GM12878 (cell line): ENCODE results near the gene TMPRSS2. TPM values are rescaled to one million over a fixed set of nuclear protein-coding genes. Genes with fewer than 3 reads are reported as not detected.

ENCODE experiments used
- ATAC-seq: fragments of 200-7000 bp; cut with Tn5 transposase; 3 replicates; pipeline ENCODE4 v1.9.1; 2020; ENCODE audit warnings: mild to moderate bottlenecking, moderate library complexity
- BruUV-seq: library from RNA; stranded (reverse); fragments of 400-500 nt; replicated peaks from 2 replicates; lab custom pipeline; 2021; lab: Mats Ljungman, UMichigan
- CTCF ChIA-PET: fragments of 300-600 bp; sonication (Branson Sonifier 250); formaldehyde crosslinking; extraction: SDS; loops from one replicate; lab custom pipeline; 2021; ENCODE audit warnings: inconsistent platforms; lab: Yijun Ruan, JAX
- POLR2A ChIA-PET: fragments of 350-600 bp; formaldehyde crosslinking; extraction: SDS; loops from one replicate; lab custom pipeline; 2021; ENCODE audit warnings: inconsistent platforms; lab: Charles Lee
- RAD21 ChIA-PET: fragments of 300-600 bp; sonication (Branson Sonifier 250); formaldehyde crosslinking; loops from one replicate; lab custom pipeline; 2023; ENCODE audit warnings: antibody characterized with exemption; ENCODE audit not compliant: unreplicated experiment; lab: Charles Lee
- SMC1A ChIA-PET: fragments of 300-600 bp; sonication (Branson Sonifier 250); formaldehyde crosslinking; loops from one replicate; lab custom pipeline; 2023; ENCODE audit not compliant: unreplicated experiment, uncharacterized antibody; lab: Charles Lee
- DNase-seq: peaks from one replicate; pipeline ENCODE4 v3.0.0-alpha.2; 2011; ENCODE audit warnings: low read depth, low spot score
- FAIRE-seq: peaks from 3 replicates; lab custom pipeline; 2011; peaks lifted over from hg19 to GRCh38; lab: Jason Lieb, UNC
- H2AFZ ChIP-seq: 2 replicates; pipeline ENCODE4 v1.6.0; 2011; ENCODE audit warnings: low read depth, low read length, control low read depth; ENCODE audit not compliant: control insufficient read depth
- H3K27ac ChIP-seq: 2 replicates; pipeline ENCODE4 v1.5.1; 2011; ENCODE audit warnings: control low read depth; ENCODE audit not compliant: control insufficient read depth, insufficient read depth
- H3K27me3 ChIP-seq, 2 experiments: replicated peaks in 1 of 2; 2 replicates each; pipeline versions ENCODE4 v1.6.0 to v1.6.1; 2011; ENCODE audit warnings: low read length in 1 of 2; ENCODE audit not compliant: control insufficient read depth in 2 of 2, insufficient read depth in 2 of 2
- H3K36me3 ChIP-seq, 2 experiments: 2 replicates each; pipeline ENCODE4 v1.5.1; 2011; ENCODE audit warnings: low read length in 1 of 2; ENCODE audit not compliant: control insufficient read depth in 2 of 2, insufficient read depth in 2 of 2
- H3K4me1 ChIP-seq: 2 replicates; pipeline ENCODE4 v1.6.1; 2011; ENCODE audit warnings: mild to moderate bottlenecking, low read length, moderate library complexity, mixed read lengths; ENCODE audit not compliant: control insufficient read depth, insufficient read depth
- H3K4me2 ChIP-seq: 2 replicates; pipeline ENCODE4 v1.6.0; 2011; ENCODE audit warnings: control low read depth; ENCODE audit not compliant: control insufficient read depth, insufficient read depth
- H3K4me3 ChIP-seq: fragments of 200-600 bp; sonication (generic); 2 replicates; pipeline ENCODE4 v1.5.1; 2016
- H3K79me2 ChIP-seq: 2 replicates; pipeline ENCODE4 v1.6.0; 2011; ENCODE audit warnings: low read length; ENCODE audit not compliant: control insufficient read depth, insufficient read depth
- H3K9ac ChIP-seq: 2 replicates; pipeline ENCODE4 v1.8.0; 2011; ENCODE audit warnings: low read length, control low read depth, mixed read lengths; ENCODE audit not compliant: control insufficient read depth, insufficient read depth
- H3K9me3 ChIP-seq: replicated peaks from 3 replicates; pipeline ENCODE4 v1.5.1; 2011; ENCODE audit warnings: mild to moderate bottlenecking, low read length; ENCODE audit not compliant: control insufficient read depth, insufficient read depth
- H4K20me1 ChIP-seq: 2 replicates; pipeline ENCODE4 v1.6.0; 2011; ENCODE audit not compliant: control insufficient read depth, insufficient read depth
- CREM ChIP-seq: IDR thresholded peaks from 2 replicates; pipeline ENCODE4 v1.6.1; 2014; ENCODE audit warnings: antibody characterized with exemption, low read depth
- FOS ChIP-seq: IDR thresholded peaks from 3 replicates; pipeline ENCODE4 v1.6.1; 2011; ENCODE audit warnings: borderline replicate concordance; ENCODE audit not compliant: insufficient read length; ENCODE audit errors: extremely low read depth
- PAX8 ChIP-seq: fragments of 450-650 bp; IDR thresholded peaks from 2 replicates; pipeline ENCODE4 v1.6.1; 2017; ENCODE audit warnings: mild to moderate bottlenecking, moderate library complexity
- REST ChIP-seq: IDR thresholded peaks from 2 replicates; pipeline ENCODE4 v1.6.1; 2012; ENCODE audit warnings: mild to moderate bottlenecking, low read depth, low read length
- WGBS: methylation state at CpG from one replicate; pipeline ENCODE4 v1.1.6; 2016; ENCODE audit warnings: low lambda C conversion rate; ENCODE audit not compliant: insufficient replicate concordance, insufficient coverage; ENCODE audit errors: missing lambda C conversion rate; 5-methylcytosine and 5-hydroxymethylcytosine counted together
- in situ Hi-C: fragments of 300-500 bp; cut with MboI; formaldehyde crosslinking; loops from 9 replicates; pipeline ENCODE4 v1.14.3; 2018; ENCODE audit warnings: mixed read lengths
- intact Hi-C: fragments of 100-400 bp; cut with micrococcal nuclease; formaldehyde crosslinking; loops from one replicate; pipeline ENCODE4 v1.14.2; 2022; ENCODE audit not compliant: unreplicated experiment
- polyA plus RNA-seq, 11 experiments: library from polyadenylated mRNA; depleted of rRNA in 4 of 11; unstranded in 6 of 11; stranded (reverse) in 5 of 11; fragments of >200 nt; fragmentation: Nextera tagmentation in 4 of 11; fragmentation: Illumina TruSeq in 1 of 11; extraction: Ambion mirVana in 4 of 11; extraction: Trizol in 1 of 11; gene quantifications; 1 replicate in 1 of 11; 2 replicates in 10 of 11; pipeline versions ENCODE4 v1.2.1 to v1.2.3, GENCODE V29; 2011 to 2016; ENCODE audit warnings: inconsistent platforms in 2 of 11, missing spikeins in 2 of 11, low read depth in 1 of 11
- total RNA-seq, 4 experiments: library from RNA; depleted of rRNA in 3 of 4; stranded (reverse); fragments of >200 nt in 3 of 4; fragmentation: Illumina TruSeq in 1 of 4; extraction: Trizol in 1 of 4; gene quantifications; 2 replicates each; pipeline versions ENCODE4 v1.2.1 to v1.2.3, GENCODE V29; 2013 to 2021
- TF ChIP-seq, protein P1 (sequence below): fragments of 450-650 bp; IDR thresholded peaks from 2 replicates; pipeline ENCODE4 v1.6.1; 2017; ENCODE audit warnings: mild to moderate bottlenecking, moderate library complexity

TMPRSS2 gene
- total and polyA plus RNA-seq, 10 of the 15 experiments (the other 5 are each of a cell fraction or from before 2014, with no cell fraction given) = 0.19 to 0.26 TPM; not detected in 8

- Histone ChIP-seq H3K36me3 (no peaks in the 10 kb centered on the region), H3K27ac (no peak overlapping the region), H4K20me1 (no peaks in the 10 kb centered on the region), H3K27me3 (peaks cover 8 to 14% of the 10 kb centered on the region in 2 experiments), H3K9ac (no peak overlapping the region), H3K9me3 (no peaks in the 10 kb centered on the region), H3K4me3 (no peak overlapping the region), H2AFZ (no peak overlapping the region), H3K79me2 (no peaks in the 10 kb centered on the region), H3K4me2 (no peak overlapping the region), H3K4me1 (no peaks in the 10 kb centered on the region)
- no TSS peak for BruUV-seq
- RAD21 ChIA-PET = no interaction called here
- FAIRE-seq (no peak), ATAC-seq (no peak), DNase-seq (no peak)
- POLR2A ChIA-PET = no interaction called here
- 8% methylated on average over 5 of the region's 5 CpGs for WGBS
- CTCF ChIA-PET = no interaction called here
- SMC1A ChIA-PET = no interaction called here
- intact Hi-C loops (no loop called here), in situ Hi-C loops (no loop called here)
- TF ChIP-seq PAX8 (no peak), FOS (no peak), CREM (no peak), REST (no peak)
- TF ChIP-seq, protein P1, sequence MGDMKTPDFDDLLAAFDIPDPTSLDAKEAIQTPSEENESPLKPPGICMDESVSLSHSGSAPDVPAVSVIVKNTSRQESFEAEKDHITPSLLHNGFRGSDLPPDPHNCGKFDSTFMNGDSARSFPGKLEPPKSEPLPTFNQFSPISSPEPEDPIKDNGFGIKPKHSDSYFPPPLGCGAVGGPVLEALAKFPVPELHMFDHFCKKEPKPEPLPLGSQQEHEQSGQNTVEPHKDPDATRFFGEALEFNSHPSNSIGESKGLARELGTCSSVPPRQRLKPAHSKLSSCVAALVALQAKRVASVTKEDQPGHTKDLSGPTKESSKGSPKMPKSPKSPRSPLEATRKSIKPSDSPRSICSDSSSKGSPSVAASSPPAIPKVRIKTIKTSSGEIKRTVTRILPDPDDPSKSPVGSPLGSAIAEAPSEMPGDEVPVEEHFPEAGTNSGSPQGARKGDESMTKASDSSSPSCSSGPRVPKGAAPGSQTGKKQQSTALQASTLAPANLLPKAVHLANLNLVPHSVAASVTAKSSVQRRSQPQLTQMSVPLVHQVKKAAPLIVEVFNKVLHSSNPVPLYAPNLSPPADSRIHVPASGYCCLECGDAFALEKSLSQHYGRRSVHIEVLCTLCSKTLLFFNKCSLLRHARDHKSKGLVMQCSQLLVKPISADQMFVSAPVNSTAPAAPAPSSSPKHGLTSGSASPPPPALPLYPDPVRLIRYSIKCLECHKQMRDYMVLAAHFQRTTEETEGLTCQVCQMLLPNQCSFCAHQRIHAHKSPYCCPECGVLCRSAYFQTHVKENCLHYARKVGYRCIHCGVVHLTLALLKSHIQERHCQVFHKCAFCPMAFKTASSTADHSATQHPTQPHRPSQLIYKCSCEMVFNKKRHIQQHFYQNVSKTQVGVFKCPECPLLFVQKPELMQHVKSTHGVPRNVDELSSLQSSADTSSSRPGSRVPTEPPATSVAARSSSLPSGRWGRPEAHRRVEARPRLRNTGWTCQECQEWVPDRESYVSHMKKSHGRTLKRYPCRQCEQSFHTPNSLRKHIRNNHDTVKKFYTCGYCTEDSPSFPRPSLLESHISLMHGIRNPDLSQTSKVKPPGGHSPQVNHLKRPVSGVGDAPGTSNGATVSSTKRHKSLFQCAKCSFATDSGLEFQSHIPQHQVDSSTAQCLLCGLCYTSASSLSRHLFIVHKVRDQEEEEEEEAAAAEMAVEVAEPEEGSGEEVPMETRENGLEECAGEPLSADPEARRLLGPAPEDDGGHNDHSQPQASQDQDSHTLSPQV = no peak
Observed at GRCh38 chr21:41504030-41504429, 3.9 kb downstream of the TMPRSS2 start.
